SK-N-SH (cell line): ENCODE data around the gene RAB7B. TPM values are rescaled to one million over a fixed set of nuclear protein-coding genes. Genes with fewer than 3 reads are reported as not detected.

Experiments used
- CTCF ChIA-PET: fragments of 300-600, 350-600 bp; formaldehyde crosslinking; extraction: SDS; loops from one replicate; lab custom pipeline; 2021; lab: Yijun Ruan, JAX
- POLR2A ChIA-PET: fragments of 350-600 bp; sonication (Branson Sonifier 250); formaldehyde crosslinking; extraction: SDS; loops from one replicate; lab custom pipeline; 2020; ENCODE audit warnings: antibody characterized with exemption, inconsistent platforms; lab: Yijun Ruan, JAX
- DNase-seq: peaks from one replicate; pipeline ENCODE4 v3.0.0; 2012
- H2AFZ ChIP-seq: fragments of 200-600 bp; sonication (generic); 2 replicates; pipeline ENCODE4 v1.8.1; 2016; ENCODE audit warnings: antibody characterized with exemption, mild to moderate bottlenecking, low read depth
- H3F3A ChIP-seq: fragments of 200-600 bp; sonication (generic); replicated peaks from 2 replicates; pipeline ENCODE3; 2016; ENCODE audit warnings: antibody characterized with exemption, mild to moderate bottlenecking; ENCODE audit not compliant: insufficient read depth
- H3K27ac ChIP-seq, 2 experiments: fragments of 200-500 bp in 1 of 2; fragments of 200-600 bp in 1 of 2; sonication (Bioruptor generic) in 1 of 2; sonication (generic), shearing (Covaris generic) in 1 of 2; 2 replicates each; pipeline versions ENCODE4 v1.5.1 to v1.6.1; 2014 to 2016; ENCODE audit warnings: low read depth in 2 of 2, inconsistent platforms in 1 of 2, low read length in 1 of 2, mild to moderate bottlenecking in 1 of 2, mixed read lengths in 1 of 2
- H3K27me3 ChIP-seq: fragments of 200-600 bp; sonication (generic), shearing (Covaris generic); 2 replicates; pipeline ENCODE4 v1.6.1; 2016; ENCODE audit warnings: mixed run types; ENCODE audit not compliant: insufficient read depth
- H3K36me3 ChIP-seq, 2 experiments: fragments of 200-500 bp in 1 of 2; fragments of 200-600 bp in 1 of 2; sonication (Bioruptor generic) in 1 of 2; sonication (generic) in 1 of 2; replicated peaks in 1 of 2; 2 replicates each; pipeline versions ENCODE3 to v1.5.1; 2014 to 2016; ENCODE audit warnings: low read length in 1 of 2, mild to moderate bottlenecking in 1 of 2; ENCODE audit not compliant: insufficient read depth in 2 of 2, control insufficient read depth in 1 of 2
- H3K4me1 ChIP-seq, 2 experiments: fragments of 200-500 bp in 1 of 2; fragments of 200-600 bp in 1 of 2; sonication (Bioruptor generic) in 1 of 2; sonication (generic), shearing (Covaris generic) in 1 of 2; 2 replicates each; pipeline versions ENCODE4 v1.5.1 to v1.6.1; 2014 to 2016; ENCODE audit warnings: low read depth in 1 of 2, low read length in 1 of 2, mixed run types in 1 of 2; ENCODE audit not compliant: insufficient read depth in 2 of 2, control insufficient read depth in 1 of 2
- H3K4me2 ChIP-seq: fragments of 200-600 bp; sonication (generic), shearing (Covaris generic); 2 replicates; pipeline ENCODE4 v1.6.1; 2017; ENCODE audit warnings: mixed run types
- H3K4me3 ChIP-seq, 2 experiments: fragments of 200-500 bp in 1 of 2; fragments of 200-600 bp in 1 of 2; sonication (Bioruptor generic) in 1 of 2; sonication (generic), shearing (Covaris generic) in 1 of 2; 2 replicates each; pipeline versions ENCODE4 v1.5.1 to v1.8.1; 2014 to 2016; ENCODE audit warnings: low read depth in 2 of 2, inconsistent platforms in 1 of 2, low read length in 1 of 2, mild to moderate bottlenecking in 1 of 2, mixed read lengths in 1 of 2, moderate library complexity in 1 of 2
- H3K79me2 ChIP-seq: fragments of 200-600 bp; sonication (generic); 2 replicates; pipeline ENCODE4 v1.8.1; 2017; ENCODE audit warnings: mild to moderate bottlenecking; ENCODE audit not compliant: insufficient read depth
- H3K9ac ChIP-seq: fragments of 200-600 bp; sonication (generic); 2 replicates; pipeline ENCODE4 v1.6.1; 2017; ENCODE audit warnings: mixed run types
- H3K9me2 ChIP-seq: fragments of 200-600 bp; sonication (generic); 2 replicates; pipeline ENCODE4 v1.6.1; 2017; ENCODE audit warnings: mixed run types
- H3K9me3 ChIP-seq: fragments of 200-600 bp; sonication (generic); 2 replicates; pipeline ENCODE4 v1.6.1; 2017; ENCODE audit warnings: mixed run types, mild to moderate bottlenecking, moderate library complexity
- H4K20me1 ChIP-seq: fragments of 200-600 bp; sonication (generic); 2 replicates; pipeline ENCODE4 v1.6.1; 2017; ENCODE audit warnings: mild to moderate bottlenecking, mixed run types; ENCODE audit not compliant: insufficient read depth
- EP300 ChIP-seq, 2 experiments: IDR thresholded peaks; 2 replicates each; pipeline versions ENCODE4 v1.4.0 to v1.6.1; 2012; ENCODE audit warnings: borderline replicate concordance in 1 of 2, low read depth in 1 of 2, low read length in 1 of 2
- FOSL2 ChIP-seq: IDR thresholded peaks from 2 replicates; pipeline ENCODE4 v1.4.0; 2012; ENCODE audit warnings: low read depth, mild to moderate bottlenecking, moderate library complexity, borderline replicate concordance
- GABPA ChIP-seq: IDR thresholded peaks from 2 replicates; pipeline ENCODE4 v1.4.0; 2012; ENCODE audit warnings: low read depth, mild to moderate bottlenecking
- NFIC ChIP-seq: IDR thresholded peaks from 2 replicates; pipeline ENCODE4 v1.4.0; 2012; ENCODE audit warnings: borderline replicate concordance
- POLR2AphosphoS5 ChIP-seq: IDR thresholded peaks from 2 replicates; pipeline ENCODE4 v1.6.1; 2012; ENCODE audit warnings: low read depth, low read length
- RAD21 ChIP-seq: IDR thresholded peaks from 2 replicates; pipeline ENCODE4 v1.6.1; 2012; ENCODE audit warnings: mild to moderate bottlenecking, low read length
- RCOR1 ChIP-seq: fragments of 150-350 bp; IDR thresholded peaks from 2 replicates; pipeline ENCODE4 v1.6.1; 2017; ENCODE audit warnings: antibody characterized with exemption, low read length
- RFX5 ChIP-seq: IDR thresholded peaks from 2 replicates; pipeline ENCODE4 v1.6.1; 2012; ENCODE audit warnings: mild to moderate bottlenecking, improper control_type of control experiment, low read length
- RXRA ChIP-seq: IDR thresholded peaks from 2 replicates; pipeline ENCODE4 v1.4.0; 2012; ENCODE audit warnings: low read depth, mild to moderate bottlenecking, borderline replicate concordance
- SIN3A ChIP-seq: IDR thresholded peaks from 2 replicates; pipeline ENCODE4 v1.6.1; 2012; ENCODE audit warnings: low read depth, mild to moderate bottlenecking, low read length, moderate library complexity, borderline replicate concordance
- TEAD4 ChIP-seq: IDR thresholded peaks from 2 replicates; pipeline ENCODE4 v1.4.0; 2012; ENCODE audit warnings: mild to moderate bottlenecking, borderline replicate concordance; ENCODE audit not compliant: insufficient read depth
- WGBS: methylation state at CpG from one replicate; pipeline ENCODE4 v1.1.6; 2017; ENCODE audit warnings: low lambda C conversion rate; 5-methylcytosine and 5-hydroxymethylcytosine counted together
- polyA plus RNA-seq, 3 experiments: library from polyadenylated mRNA; depleted of rRNA; stranded (reverse); fragments of >200 nt; gene quantifications; 2 replicates each; pipeline ENCODE4 v1.2.3, GENCODE V29; 2012
- TF ChIP-seq, protein P1 (sequence below): IDR thresholded peaks from 2 replicates; pipeline ENCODE4 v1.6.1; 2012; ENCODE audit warnings: mild to moderate bottlenecking, low read depth, low read length, moderate library complexity
- TF ChIP-seq, protein P2 (sequence below): IDR thresholded peaks from 2 replicates; pipeline ENCODE4; 2012
- TF ChIP-seq, protein P3 (sequence below): fragments of 200-600 bp; sonication (generic); IDR thresholded peaks from 2 replicates; pipeline ENCODE4 v1.6.1; 2017; ENCODE audit warnings: antibody characterized with exemption, mild to moderate bottlenecking, moderate library complexity
- TF ChIP-seq, protein P4 (sequence below): IDR thresholded peaks from 2 replicates; pipeline ENCODE4 v1.4.0; 2012; ENCODE audit warnings: low read depth, borderline replicate concordance
- TF ChIP-seq, protein P5 (sequence below): fragments of 150-350 bp; IDR thresholded peaks from 2 replicates; pipeline ENCODE4 v1.6.1; 2017; ENCODE audit warnings: antibody characterized with exemption, low read length, low read depth, borderline replicate concordance
- TF ChIP-seq, protein P6 (sequence below): IDR thresholded peaks from 2 replicates; pipeline ENCODE4 v1.4.0; 2012; ENCODE audit warnings: low read depth, borderline replicate concordance

RAB7B gene
- polyA plus RNA-seq, 1 of the 3 experiments (the other 2 are of a cell fraction): 0.15 TPM

DNA sequence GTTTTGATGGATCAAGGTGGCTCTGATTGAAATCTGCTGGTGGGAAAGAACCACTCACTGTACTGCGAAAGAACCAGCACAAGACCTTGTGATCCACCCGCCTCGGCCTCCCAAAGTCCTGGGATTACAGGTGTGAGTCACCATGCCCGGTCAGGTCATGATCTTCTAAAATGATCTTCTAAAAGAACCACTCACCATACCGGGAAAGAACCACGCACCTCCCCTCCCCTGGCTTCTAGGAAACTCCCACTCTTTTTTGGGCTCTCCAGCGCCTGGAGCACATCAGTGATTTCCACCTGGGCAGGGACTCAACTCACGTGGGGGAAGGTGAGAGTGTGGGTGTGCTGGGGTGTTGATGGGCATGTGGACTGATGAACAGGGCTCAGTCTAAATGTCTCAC lies 7.9 kb upstream of the RAB7B start:
- POLR2A ChIA-PET: no interaction called here
- TF ChIP-seq GABPA (no peak), FOSL2 (no peak), SIN3A (no peak), RAD21 (no peak), TEAD4 (no peak)
- TF ChIP-seq, protein P1, sequence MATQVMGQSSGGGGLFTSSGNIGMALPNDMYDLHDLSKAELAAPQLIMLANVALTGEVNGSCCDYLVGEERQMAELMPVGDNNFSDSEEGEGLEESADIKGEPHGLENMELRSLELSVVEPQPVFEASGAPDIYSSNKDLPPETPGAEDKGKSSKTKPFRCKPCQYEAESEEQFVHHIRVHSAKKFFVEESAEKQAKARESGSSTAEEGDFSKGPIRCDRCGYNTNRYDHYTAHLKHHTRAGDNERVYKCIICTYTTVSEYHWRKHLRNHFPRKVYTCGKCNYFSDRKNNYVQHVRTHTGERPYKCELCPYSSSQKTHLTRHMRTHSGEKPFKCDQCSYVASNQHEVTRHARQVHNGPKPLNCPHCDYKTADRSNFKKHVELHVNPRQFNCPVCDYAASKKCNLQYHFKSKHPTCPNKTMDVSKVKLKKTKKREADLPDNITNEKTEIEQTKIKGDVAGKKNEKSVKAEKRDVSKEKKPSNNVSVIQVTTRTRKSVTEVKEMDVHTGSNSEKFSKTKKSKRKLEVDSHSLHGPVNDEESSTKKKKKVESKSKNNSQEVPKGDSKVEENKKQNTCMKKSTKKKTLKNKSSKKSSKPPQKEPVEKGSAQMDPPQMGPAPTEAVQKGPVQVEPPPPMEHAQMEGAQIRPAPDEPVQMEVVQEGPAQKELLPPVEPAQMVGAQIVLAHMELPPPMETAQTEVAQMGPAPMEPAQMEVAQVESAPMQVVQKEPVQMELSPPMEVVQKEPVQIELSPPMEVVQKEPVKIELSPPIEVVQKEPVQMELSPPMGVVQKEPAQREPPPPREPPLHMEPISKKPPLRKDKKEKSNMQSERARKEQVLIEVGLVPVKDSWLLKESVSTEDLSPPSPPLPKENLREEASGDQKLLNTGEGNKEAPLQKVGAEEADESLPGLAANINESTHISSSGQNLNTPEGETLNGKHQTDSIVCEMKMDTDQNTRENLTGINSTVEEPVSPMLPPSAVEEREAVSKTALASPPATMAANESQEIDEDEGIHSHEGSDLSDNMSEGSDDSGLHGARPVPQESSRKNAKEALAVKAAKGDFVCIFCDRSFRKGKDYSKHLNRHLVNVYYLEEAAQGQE: no peak
- TF ChIP-seq, protein P2, sequence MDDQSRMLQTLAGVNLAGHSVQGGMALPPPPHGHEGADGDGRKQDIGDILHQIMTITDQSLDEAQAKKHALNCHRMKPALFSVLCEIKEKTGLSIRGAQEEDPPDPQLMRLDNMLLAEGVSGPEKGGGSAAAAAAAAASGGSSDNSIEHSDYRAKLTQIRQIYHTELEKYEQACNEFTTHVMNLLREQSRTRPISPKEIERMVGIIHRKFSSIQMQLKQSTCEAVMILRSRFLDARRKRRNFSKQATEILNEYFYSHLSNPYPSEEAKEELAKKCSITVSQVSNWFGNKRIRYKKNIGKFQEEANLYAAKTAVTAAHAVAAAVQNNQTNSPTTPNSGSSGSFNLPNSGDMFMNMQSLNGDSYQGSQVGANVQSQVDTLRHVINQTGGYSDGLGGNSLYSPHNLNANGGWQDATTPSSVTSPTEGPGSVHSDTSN: no peak
- TF ChIP-seq, protein P3, sequence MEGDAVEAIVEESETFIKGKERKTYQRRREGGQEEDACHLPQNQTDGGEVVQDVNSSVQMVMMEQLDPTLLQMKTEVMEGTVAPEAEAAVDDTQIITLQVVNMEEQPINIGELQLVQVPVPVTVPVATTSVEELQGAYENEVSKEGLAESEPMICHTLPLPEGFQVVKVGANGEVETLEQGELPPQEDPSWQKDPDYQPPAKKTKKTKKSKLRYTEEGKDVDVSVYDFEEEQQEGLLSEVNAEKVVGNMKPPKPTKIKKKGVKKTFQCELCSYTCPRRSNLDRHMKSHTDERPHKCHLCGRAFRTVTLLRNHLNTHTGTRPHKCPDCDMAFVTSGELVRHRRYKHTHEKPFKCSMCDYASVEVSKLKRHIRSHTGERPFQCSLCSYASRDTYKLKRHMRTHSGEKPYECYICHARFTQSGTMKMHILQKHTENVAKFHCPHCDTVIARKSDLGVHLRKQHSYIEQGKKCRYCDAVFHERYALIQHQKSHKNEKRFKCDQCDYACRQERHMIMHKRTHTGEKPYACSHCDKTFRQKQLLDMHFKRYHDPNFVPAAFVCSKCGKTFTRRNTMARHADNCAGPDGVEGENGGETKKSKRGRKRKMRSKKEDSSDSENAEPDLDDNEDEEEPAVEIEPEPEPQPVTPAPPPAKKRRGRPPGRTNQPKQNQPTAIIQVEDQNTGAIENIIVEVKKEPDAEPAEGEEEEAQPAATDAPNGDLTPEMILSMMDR: no peak
- peaks cover 14% of the 10 kb centered on the region; the same call in 1 of the 2 replicates for H3K27me3 ChIP-seq
- no peak overlapping the region for H2AFZ ChIP-seq
- WGBS: 62% methylated on average over 4 of the region's 8 CpGs
- no peak overlapping the region for H3K9ac ChIP-seq
- H3K4me2 ChIP-seq: no peak overlapping the region
- no peak overlapping the region for H3K27ac ChIP-seq
- DNase-seq: no peak
- no peaks in the 10 kb centered on the region for H4K20me1 ChIP-seq
- CTCF ChIA-PET: interaction anchor here (1.0 kb wide), 1 partner anchor 34 kb away, joined by 4 read pairs; no protein-coding TSS in a partner anchor
- H3K4me3 ChIP-seq: no peak overlapping the region
- H3F3A ChIP-seq: no peaks in the 10 kb centered on the region
- no peaks in the 10 kb centered on the region for H3K9me3 ChIP-seq
- H3K9me2 ChIP-seq: no peaks in the 10 kb centered on the region
- no peaks in the 10 kb centered on the region for H3K79me2 ChIP-seq
- no peaks in the 10 kb centered on the region for H3K36me3 ChIP-seq
- H3K4me1 ChIP-seq: no peaks in the 10 kb centered on the region

DNA sequence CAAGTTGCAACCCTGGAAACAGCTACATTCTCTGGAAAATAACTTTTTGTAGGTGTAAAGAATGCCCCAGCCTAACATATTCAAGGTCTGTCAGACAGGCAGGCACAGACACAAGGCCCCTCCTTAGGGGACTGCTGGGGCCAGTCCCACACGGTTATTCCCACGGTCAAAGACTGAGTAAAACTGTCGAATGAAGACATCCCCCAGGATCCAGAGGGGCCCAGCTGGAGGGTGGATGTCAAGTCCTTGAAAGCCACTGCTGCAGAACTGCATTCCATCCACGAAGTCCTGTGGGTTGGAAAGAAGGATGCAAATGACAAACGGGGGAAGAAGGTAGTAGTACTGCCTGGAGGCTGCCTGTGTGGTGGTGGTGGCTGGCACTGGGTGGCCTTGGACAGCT lies 6.9 kb upstream of the RAB7B start:
- ChIA-PET CTCF (interaction anchor here (1.2 kb wide), 1 partner anchor 33 kb away, joined by 8 read pairs; no protein-coding TSS in a partner anchor), POLR2A (no interaction called here)
- WGBS: 47% methylated on average over 5 of the region's 5 CpGs
- TF ChIP-seq RCOR1 (no peak), RXRA (no peak), GABPA (no peak), TEAD4 (no peak), EP300 (IDR thresholded peaks at IDR 0.05; ENCODE audit: borderline replicate concordance in 1 of 2, low read depth in 1 of 2, low read length in 1 of 2) (no peak), FOSL2 (no peak), POLR2AphosphoS5 (no peak), RFX5 (no peak), NFIC (no peak)
- TF ChIP-seq, protein P4, sequence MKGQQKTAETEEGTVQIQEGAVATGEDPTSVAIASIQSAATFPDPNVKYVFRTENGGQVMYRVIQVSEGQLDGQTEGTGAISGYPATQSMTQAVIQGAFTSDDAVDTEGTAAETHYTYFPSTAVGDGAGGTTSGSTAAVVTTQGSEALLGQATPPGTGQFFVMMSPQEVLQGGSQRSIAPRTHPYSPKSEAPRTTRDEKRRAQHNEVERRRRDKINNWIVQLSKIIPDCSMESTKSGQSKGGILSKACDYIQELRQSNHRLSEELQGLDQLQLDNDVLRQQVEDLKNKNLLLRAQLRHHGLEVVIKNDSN: no peak
- TF ChIP-seq, protein P5, sequence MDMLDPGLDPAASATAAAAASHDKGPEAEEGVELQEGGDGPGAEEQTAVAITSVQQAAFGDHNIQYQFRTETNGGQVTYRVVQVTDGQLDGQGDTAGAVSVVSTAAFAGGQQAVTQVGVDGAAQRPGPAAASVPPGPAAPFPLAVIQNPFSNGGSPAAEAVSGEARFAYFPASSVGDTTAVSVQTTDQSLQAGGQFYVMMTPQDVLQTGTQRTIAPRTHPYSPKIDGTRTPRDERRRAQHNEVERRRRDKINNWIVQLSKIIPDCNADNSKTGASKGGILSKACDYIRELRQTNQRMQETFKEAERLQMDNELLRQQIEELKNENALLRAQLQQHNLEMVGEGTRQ: no peak
- TF ChIP-seq, protein P6, sequence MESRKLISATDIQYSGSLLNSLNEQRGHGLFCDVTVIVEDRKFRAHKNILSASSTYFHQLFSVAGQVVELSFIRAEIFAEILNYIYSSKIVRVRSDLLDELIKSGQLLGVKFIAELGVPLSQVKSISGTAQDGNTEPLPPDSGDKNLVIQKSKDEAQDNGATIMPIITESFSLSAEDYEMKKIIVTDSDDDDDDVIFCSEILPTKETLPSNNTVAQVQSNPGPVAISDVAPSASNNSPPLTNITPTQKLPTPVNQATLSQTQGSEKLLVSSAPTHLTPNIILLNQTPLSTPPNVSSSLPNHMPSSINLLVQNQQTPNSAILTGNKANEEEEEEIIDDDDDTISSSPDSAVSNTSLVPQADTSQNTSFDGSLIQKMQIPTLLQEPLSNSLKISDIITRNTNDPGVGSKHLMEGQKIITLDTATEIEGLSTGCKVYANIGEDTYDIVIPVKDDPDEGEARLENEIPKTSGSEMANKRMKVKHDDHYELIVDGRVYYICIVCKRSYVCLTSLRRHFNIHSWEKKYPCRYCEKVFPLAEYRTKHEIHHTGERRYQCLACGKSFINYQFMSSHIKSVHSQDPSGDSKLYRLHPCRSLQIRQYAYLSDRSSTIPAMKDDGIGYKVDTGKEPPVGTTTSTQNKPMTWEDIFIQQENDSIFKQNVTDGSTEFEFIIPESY: no peak

More for the DNA sequence above, 6.9 kb upstream of the RAB7B start:
- Histone ChIP-seq H2AFZ (no peak overlapping the region), H3F3A (no peaks in the 10 kb centered on the region), H3K27me3 (peaks cover 14% of the 10 kb centered on the region; the same call in 1 of the 2 replicates), H3K4me3 (no peak overlapping the region), H3K36me3 (no peaks in the 10 kb centered on the region), H3K27ac (no peak overlapping the region), H3K4me2 (no peak overlapping the region), H3K9ac (no peak overlapping the region), H3K9me3 (no peaks in the 10 kb centered on the region), H3K4me1 (no peaks in the 10 kb centered on the region), H3K9me2 (no peaks in the 10 kb centered on the region), H3K79me2 (no peaks in the 10 kb centered on the region), H4K20me1 (no peaks in the 10 kb centered on the region)
- no peak for DNase-seq
